Mammary epithelial cell (primary cell): Measurements from ENCODE around the gene GIT1.

ENCODE experiments used
- EZH2 ChIP-seq: IDR thresholded peaks from 2 replicates; pipeline ENCODE4 v1.6.1; 2012; ENCODE audit warnings: low read length, inconsistent platforms, borderline replicate concordance
- TF ChIP-seq, protein P1 (sequence below), 2 donors: IDR thresholded peaks in 1 of 2; conservative IDR thresholded peaks in 1 of 2; 2 replicates each; pipeline ENCODE4 v1.5.1; 2011 to 2012; ENCODE audit warnings: inconsistent platforms in 2 of 2, low read length in 2 of 2, mild to moderate bottlenecking in 2 of 2, control low read depth in 1 of 2, low read depth in 1 of 2; ENCODE audit not compliant: insufficient read depth in 1 of 2; ENCODE audit errors: extremely low read depth in 1 of 2

DNA sequence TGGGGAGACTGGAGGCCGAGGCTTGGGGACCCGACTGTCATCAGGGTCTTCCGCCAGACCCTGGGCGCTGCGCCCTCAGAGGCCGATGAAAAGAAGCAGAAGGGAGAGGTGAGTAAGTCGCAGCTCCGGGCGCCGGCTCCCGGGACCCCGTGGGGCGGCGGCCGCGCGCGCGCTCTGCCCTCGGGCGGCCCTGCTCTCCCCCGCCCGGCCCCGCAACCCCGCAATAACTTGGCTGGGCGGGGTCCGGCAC, 22.2 kb downstream of the GIT1 start:
- TF ChIP-seq, protein P1, sequence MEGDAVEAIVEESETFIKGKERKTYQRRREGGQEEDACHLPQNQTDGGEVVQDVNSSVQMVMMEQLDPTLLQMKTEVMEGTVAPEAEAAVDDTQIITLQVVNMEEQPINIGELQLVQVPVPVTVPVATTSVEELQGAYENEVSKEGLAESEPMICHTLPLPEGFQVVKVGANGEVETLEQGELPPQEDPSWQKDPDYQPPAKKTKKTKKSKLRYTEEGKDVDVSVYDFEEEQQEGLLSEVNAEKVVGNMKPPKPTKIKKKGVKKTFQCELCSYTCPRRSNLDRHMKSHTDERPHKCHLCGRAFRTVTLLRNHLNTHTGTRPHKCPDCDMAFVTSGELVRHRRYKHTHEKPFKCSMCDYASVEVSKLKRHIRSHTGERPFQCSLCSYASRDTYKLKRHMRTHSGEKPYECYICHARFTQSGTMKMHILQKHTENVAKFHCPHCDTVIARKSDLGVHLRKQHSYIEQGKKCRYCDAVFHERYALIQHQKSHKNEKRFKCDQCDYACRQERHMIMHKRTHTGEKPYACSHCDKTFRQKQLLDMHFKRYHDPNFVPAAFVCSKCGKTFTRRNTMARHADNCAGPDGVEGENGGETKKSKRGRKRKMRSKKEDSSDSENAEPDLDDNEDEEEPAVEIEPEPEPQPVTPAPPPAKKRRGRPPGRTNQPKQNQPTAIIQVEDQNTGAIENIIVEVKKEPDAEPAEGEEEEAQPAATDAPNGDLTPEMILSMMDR (conservative IDR thresholded peaks at IDR 0.05 in 1 of 2, IDR thresholded peaks at IDR 0.05 in 1 of 2; ENCODE audit: extremely low read depth in 1 of 2, insufficient read depth in 1 of 2, low read depth in 1 of 2, low read length in 2 of 2), result no peak
- no peak for TF ChIP-seq EZH2
